Stimulated activated CD4-positive, alpha-beta T cell treated with anti-CD3 and anti-CD28 coated beads, Interleukin-12 subunit alpha, Interleukin-12 subunit beta, amount 100 ng/mL, for 4 hours (primary cell): ENCODE results near the gene EIF5A.
"Not testable (repeated sequence)": the region's sequence is repeated elsewhere in the genome, so short reads cannot be mapped to it uniquely, and the experiment has no call there.

ENCODE experiments used
- DNase-seq: peaks from one replicate; pipeline ENCODE4 v3.0.0-alpha.2; 2020

EIF5A gene

DNA sequence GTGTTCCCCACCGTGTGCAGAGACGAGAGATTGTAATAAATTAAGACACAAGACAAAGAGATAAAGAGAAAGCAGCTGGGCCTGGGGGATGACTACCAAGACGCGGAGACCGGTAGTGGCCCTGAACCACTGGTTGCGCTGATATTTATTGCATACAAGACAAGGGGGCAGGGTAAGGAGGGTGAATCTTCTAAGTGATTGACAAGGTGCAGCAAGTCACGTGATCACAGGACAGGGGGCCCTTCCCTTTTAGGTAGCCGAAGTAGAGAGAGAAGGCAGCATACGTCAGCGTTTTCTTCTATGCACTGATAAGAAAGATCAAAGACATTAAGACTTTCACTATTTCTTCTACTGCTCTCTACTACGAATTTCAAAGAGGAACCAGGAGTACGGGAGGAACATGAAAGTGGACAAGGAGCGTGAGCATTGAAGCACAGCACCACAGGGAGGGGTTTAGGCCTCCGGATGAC lies 25.2 kb downstream of the EIF5A start:
- DNase-seq = not testable (repeated sequence)

- no peak for DNase-seq
Measured at GRCh38 chr17:7334938-7335538, 27.6 kb downstream of the EIF5A start.

DNA sequence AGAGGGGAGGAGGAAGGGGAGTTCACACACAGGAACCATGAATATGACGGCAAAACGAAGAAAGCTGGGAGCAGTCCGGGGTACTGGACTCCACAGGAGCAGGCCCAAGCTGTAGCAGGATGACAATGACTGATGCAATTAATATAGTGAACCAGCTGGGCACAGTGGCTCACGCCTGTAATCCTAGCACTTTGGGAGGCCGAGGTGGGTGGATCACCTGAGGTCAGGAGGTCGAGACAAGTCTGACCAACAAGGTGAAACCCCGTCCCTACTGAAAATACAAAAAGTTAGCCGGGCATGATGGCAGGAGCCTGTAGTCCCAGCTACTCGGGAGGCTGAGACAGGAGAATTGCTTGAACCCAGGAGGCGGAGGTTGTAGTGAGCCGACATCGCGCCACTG lies 28.3 kb downstream of the EIF5A start:
- not testable (repeated sequence) for DNase-seq

- DNase-seq = peak; percentile 82
Measured at GRCh38 chr17:7336240-7337175, 29.1 kb downstream of the EIF5A start, which contains the start of gene ACAP1. TSS of gene ACAP1 (plus strand) at chr17:7336529. CDS start at chr17:7336735, 206 bp downstream.

- not testable (repeated sequence) for DNase-seq
Measured at GRCh38 chr17:7337600-7337999, 30.2 kb downstream of the EIF5A start.

DNA sequence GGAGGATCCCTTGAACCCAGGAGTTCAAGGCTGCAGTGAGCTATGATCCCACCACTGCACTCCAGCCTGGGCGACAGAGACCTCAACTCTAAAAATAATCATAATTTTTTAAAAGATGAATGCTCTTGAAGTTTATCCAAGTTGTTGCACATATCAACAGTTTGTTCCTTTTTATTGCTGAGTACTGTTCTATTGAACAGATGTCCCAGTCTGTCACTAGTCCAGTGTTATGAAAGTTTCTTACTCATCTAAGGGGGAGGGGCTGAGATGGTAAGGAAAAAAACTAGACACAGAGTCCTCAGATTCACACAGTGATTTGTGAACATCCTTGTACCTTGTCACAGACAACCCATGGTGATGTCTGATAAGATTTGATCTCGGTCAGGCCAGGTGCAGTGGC lies 32.8 kb downstream of the EIF5A start:
- DNase-seq = no peak

DNA sequence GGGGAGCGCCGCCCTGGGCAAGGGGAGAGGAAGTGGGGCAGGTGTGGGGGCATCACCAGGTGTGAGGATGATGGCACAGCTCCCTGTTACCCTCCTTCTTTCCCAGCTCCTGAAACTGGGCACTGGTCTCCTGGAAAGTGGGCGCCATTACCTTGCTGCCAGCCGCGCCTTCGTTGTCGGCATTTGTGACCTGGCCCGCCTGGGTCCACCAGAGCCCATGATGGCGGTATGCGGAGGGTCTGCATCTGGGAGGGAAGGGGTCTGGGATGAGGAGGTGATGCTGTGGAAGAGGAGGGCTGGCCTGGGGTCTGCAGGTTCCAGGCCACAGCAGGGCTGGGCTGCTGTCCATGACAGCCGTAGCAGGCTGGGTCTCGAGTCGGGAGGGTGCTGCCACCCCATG lies 34.4 kb downstream of the EIF5A start:
- no peak for DNase-seq

GRCh38 chr17:7343250-7343649 lies 35.8 kb downstream of the EIF5A start:
- DNase-seq = no peak

DNA sequence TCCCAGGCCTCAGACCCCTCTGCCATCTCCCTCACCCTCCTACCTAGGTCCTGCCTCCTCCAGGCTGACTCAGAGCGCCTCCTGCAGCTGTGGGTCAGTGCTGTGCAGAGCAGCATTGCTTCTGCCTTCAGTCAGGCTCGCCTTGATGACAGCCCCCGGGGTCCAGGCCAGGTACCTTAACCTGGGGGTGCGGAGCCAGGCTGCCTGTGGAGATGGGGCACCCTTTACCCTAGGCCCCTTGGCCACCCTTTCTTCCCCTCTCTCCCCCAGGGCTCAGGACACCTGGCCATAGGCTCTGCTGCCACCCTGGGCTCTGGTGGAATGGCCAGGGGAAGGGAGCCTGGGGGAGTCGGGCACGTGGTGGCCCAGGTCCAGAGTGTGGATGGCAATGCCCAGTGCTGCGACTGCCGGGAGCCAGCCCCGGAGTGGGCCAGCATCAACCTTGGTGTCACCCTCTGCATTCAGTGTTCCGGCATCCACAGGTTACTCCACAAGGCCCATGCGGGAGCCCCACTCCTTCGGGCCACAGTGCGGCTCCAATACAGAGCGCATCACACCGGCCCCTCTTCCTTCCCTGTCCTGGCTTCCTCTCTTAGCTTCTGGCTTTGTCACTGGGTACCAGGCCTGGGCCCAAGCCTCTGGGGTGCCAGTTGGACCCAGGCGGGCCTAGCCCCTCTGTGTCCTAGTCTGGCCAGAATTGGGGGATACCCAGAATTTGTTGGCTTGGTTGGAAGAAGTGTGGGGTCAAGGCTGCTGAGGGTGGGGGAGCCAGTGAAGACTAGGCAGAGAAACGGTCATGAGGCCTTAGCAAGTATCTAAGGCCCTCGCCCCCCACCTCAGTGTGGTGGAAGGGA lies 39.6 kb downstream of the EIF5A start:
- DNase-seq = no peak

DNA sequence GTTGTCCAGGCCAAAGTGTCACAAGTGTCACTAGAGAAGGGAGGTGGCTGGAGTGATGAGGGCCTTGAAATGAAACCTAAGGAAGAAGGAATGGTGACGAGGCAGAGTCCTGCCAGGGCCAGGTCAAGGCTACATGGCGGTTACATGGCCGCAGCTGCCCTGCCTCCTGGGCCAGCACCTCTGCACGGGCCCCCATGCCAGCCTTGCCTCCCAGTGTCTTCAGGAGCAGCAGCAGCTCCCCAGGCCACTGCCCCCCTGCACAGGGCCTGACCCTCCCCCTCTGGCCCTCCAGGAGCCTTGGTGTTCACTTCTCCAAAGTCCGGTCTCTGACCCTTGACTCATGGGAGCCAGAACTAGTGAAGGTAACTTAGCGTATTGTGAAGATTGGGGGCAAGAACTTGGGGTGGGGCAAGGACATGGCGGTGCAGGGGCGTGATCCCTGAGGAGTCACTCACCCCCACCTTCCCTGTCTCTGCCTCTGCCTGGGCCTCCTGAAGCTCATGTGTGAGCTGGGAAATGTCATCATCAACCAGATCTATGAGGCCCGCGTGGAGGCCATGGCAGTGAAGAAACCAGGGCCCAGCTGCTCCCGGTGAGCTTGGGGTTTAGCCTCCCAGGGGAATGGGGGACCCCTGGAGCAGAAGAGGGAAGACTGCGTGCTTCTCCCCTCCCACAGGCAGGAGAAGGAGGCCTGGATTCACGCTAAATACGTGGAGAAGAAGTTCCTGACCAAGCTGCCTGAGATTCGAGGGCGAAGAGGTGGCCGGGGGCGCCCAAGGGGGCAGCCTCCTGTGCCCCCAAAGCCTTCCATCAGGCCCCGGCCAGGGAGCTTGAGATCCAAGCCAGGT lies 40.4 kb downstream of the EIF5A start:
- DNase-seq = no peak

GRCh38 chr17:7348478-7349242 lies 41.2 kb downstream of the EIF5A start:
- DNase-seq = no peak

DNA sequence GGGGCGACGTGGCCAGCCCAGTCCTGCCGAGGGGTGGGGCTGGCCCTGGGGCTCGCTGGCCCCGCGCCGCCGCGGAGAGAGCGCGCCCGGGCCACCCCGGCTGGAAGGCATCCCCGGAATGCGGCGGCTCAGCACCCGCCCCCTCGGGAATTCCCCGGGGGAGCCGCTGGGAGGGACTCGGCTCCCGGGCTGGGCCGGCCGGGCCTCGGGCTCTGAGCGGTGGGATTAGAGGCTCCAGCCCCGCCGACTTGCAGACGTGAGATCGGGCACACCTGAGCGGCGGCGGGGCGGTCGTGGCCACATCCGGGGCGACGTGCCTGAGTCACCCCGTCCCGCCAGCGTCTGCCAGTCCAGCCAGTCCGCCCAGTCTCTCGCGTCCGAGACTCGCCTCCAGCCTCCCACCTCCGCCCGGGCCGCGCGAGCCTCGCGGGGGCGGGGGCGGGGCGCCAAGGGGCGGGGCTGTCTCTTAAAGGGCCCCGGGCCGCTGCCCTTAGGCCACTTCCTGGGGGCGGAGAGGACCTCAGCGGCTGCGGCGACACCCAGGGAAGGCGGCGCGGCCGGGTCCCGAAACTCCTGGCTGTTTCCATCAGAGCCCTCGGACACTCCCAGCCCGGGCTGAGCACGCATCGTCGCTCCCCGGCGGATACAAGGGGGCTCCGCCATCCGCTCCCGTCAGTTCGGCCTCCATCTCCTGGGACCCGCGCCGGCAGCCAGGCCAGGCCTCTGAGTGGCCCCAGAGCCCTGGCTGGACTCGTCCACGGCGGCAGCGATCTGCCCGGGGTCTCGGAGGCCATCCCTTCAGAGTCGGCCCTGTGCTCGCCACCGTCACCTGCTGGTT lies 44.5 kb downstream of the EIF5A start, which contains the start of gene KCTD11:
KCTD11 (plus strand) TSS at position 498 of the 838 bp plus-strand sequence.
- DNase-seq = peak; percentile 70

GRCh38 chr17:7352503-7352889 lies 45.1 kb downstream of the EIF5A start:
- DNase-seq = no peak

DNA sequence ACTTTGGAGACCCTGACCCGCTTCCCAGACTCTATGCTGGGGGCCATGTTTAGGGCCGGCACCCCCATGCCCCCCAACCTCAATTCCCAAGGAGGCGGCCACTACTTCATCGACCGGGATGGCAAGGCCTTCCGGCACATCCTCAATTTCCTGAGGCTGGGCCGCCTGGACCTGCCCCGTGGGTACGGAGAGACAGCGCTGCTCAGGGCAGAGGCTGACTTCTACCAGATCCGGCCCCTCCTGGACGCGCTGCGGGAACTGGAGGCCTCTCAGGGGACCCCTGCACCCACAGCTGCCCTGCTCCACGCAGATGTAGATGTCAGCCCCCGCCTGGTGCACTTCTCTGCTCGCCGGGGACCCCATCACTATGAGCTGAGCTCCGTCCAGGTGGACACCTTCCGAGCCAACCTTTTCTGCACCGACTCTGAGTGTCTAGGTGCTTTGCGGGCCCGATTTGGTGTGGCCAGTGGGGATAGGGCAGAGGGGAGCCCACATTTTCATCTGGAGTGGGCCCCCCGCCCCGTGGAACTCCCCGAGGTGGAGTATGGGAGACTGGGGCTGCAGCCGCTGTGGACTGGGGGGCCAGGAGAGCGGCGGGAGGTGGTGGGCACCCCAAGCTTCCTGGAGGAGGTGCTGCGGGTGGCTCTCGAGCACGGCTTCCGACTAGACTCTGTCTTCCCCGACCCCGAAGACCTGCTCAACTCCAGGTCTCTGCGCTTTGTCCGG lies 45.6 kb downstream of the EIF5A start:
- DNase-seq = no peak

GRCh38 chr17:7354262-7354843 lies 46.9 kb downstream of the EIF5A start:
- DNase-seq = no peak

DNA sequence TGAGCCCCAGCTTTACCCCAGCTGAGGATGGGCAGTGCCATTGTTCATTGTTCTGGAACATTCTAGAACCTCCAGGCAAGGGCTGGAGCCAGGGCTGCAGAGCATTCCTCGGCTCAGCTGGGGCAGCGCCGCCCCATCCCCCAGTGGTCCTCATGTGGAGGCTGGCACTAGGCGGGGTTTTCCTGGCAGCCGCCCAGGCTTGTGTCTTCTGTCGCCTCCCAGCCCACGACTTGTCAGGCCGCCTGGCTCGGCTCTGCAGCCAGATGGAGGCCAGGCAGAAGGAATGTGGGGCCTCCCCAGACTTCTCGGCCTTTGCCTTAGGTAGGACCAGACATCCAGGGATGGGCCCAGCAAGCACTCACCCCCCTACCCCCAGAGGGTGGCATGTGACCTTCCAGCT lies 47.6 kb downstream of the EIF5A start, which contains the start of gene TMEM95:
TMEM95 (plus strand) TSS at position 104 of the 400 bp plus-strand sequence; CDS start at position 153, 49 bp downstream.
- DNase-seq = no peak

- DNase-seq = no peak
Measured at GRCh38 chr17:7355573-7355972, 48.1 kb downstream of the EIF5A start.

DNA sequence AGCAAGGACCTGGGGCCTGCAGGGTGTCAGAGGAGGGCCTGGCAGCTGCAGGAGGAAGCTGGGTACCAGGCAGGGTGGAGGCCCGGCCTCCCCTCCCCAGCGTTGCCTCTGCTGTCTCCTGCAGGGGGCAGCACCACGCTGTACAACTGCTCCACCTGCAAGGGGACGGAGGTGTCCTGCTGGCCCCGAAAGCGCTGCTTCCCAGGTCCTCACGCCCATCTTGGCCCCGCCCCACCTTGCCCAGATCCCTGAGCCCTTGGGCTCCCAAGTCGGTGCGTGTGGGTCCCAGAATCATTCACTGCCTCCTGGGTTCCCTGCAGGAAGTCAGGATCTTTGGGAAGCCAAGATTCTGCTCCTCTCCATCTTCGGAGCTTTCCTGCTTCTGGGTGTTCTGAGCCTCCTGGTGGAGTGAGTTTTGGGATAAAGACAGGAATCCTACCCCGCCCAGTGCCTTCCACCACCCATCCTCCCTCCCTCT lies 48.7 kb downstream of the EIF5A start:
- peak; percentile 82 for DNase-seq

DNA sequence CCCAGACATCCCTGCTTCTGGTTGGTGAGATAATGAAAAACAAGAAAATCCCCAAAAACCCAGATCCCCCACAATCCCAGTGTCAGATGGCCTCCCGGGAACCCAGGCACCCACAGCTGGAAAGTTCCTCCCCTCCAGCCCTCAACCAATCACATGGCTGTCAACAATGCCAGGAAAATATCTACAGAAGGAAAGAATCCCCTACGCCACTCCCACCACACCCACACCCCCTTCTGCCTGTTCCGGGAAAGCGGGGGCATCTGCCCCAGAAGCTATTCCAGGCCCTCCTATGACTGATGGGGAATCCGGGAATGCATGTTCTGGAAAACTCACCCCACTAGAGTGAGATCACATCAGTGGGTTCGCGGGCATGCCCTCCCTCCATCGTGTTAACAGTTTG lies 49.3 kb downstream of the EIF5A start:
- DNase-seq = no peak
